H1 (cell line): ENCODE measurements around the gene COL12A1. TPM values are rescaled to one million over a fixed set of nuclear protein-coding genes. Genes with fewer than 3 reads are reported as not detected.

Source experiments
- CTCF ChIA-PET: fragments of 300-600 bp; sonication (Branson Sonifier 250); formaldehyde crosslinking; loops from one replicate; lab custom pipeline; 2021; ENCODE audit not compliant: partially characterized antibody; lab: Charles Lee
- POLR2A ChIA-PET: fragments of 300-600 bp; sonication (Branson Sonifier 250); formaldehyde crosslinking; loops from one replicate; lab custom pipeline; 2021; ENCODE audit warnings: inconsistent platforms; ENCODE audit not compliant: partially characterized antibody; lab: Charles Lee
- DNase-seq, 2 experiments: peaks; one replicate each; pipeline versions ENCODE4 v3.0.0 to v3.0.0-alpha.2; 2010 to 2022; ENCODE audit warnings: low spot score in 2 of 2, low read depth in 1 of 2, mixed read lengths in 1 of 2
- FAIRE-seq: peaks from 2 replicates; lab custom pipeline; 2011; peaks lifted over from hg19 to GRCh38; lab: Jason Lieb, UNC
- H2AFZ ChIP-seq: 2 replicates; pipeline ENCODE4 v1.8.1; 2012; ENCODE audit warnings: low read length, inconsistent platforms
- H2AK5ac ChIP-seq: 2 replicates; pipeline ENCODE4 v1.6.1; 2013; ENCODE audit warnings: low read depth, low read length
- H2BK120ac ChIP-seq: replicated peaks from 2 replicates; pipeline ENCODE3; 2013; ENCODE audit warnings: low read depth, low read length, inconsistent platforms
- H2BK12ac ChIP-seq: 2 replicates; pipeline ENCODE4 v1.6.1; 2013; ENCODE audit warnings: low read depth, low read length
- H2BK15ac ChIP-seq: 2 replicates; pipeline ENCODE4 v1.6.1; 2013; ENCODE audit warnings: low read length
- H2BK20ac ChIP-seq: 2 replicates; pipeline ENCODE4 v1.6.1; 2013; ENCODE audit warnings: low read length
- H2BK5ac ChIP-seq: 2 replicates; pipeline ENCODE4 v1.6.1; 2013; ENCODE audit warnings: low read depth, low read length
- H3K14ac ChIP-seq: 2 replicates; pipeline ENCODE4 v1.6.1; 2013; ENCODE audit warnings: inconsistent platforms; ENCODE audit not compliant: insufficient read length
- H3K18ac ChIP-seq: 2 replicates; pipeline ENCODE4 v1.6.1; 2013; ENCODE audit warnings: low read length; ENCODE audit errors: extremely low read depth
- H3K23ac ChIP-seq: 2 replicates; pipeline ENCODE4 v1.6.1; 2013; ENCODE audit warnings: inconsistent platforms; ENCODE audit not compliant: insufficient read length
- H3K23me2 ChIP-seq: 2 replicates; pipeline ENCODE4 v1.6.1; 2013; ENCODE audit warnings: low read depth, low read length
- H3K27ac ChIP-seq: 2 replicates; pipeline ENCODE4 v1.6.1; 2011; ENCODE audit warnings: low read depth, low read length, inconsistent platforms
- H3K27me3 ChIP-seq, 4 experiments: replicated peaks in 1 of 4; 1 replicate in 1 of 4; 2 replicates in 3 of 4; pipeline versions ENCODE4 v1.6.1 to v1.8.1; 2011 to 2013; ENCODE audit warnings: low read length in 3 of 4, mild to moderate bottlenecking in 3 of 4, inconsistent platforms in 2 of 4, mixed read lengths in 2 of 4, moderate library complexity in 1 of 4; ENCODE audit not compliant: control insufficient read depth in 3 of 4, insufficient read depth in 3 of 4; ENCODE audit errors: extremely low read depth in 1 of 4
- H3K36me3 ChIP-seq, 4 experiments: 2 replicates each; pipeline versions ENCODE4 v1.6.1 to v1.8.1; 2011 to 2013; ENCODE audit warnings: mild to moderate bottlenecking in 4 of 4, low read length in 3 of 4, moderate library complexity in 2 of 4, control low read depth in 1 of 4, inconsistent platforms in 1 of 4; ENCODE audit not compliant: insufficient read depth in 4 of 4, control insufficient read depth in 2 of 4
- H3K4ac ChIP-seq: replicated peaks from 2 replicates; pipeline ENCODE3; 2013; ENCODE audit warnings: low read length, low read depth, mixed read lengths, inconsistent platforms; ENCODE audit not compliant: insufficient read length
- H3K4me1 ChIP-seq, 4 experiments: replicated peaks in 1 of 4; 1 replicate in 1 of 4; 2 replicates in 3 of 4; pipeline versions ENCODE4 v1.6.1 to v1.8.1; 2011 to 2013; ENCODE audit warnings: low read length in 3 of 4, inconsistent platforms in 2 of 4, mixed read lengths in 1 of 4; ENCODE audit not compliant: insufficient read depth in 4 of 4, control insufficient read depth in 3 of 4
- H3K4me2 ChIP-seq, 2 experiments: 2 replicates each; pipeline versions ENCODE4 v1.6.1 to v1.8.1; 2011 to 2013; ENCODE audit warnings: low read depth in 2 of 2, low read length in 2 of 2, control low read depth in 1 of 2, inconsistent platforms in 1 of 2, mild to moderate bottlenecking in 1 of 2; ENCODE audit not compliant: insufficient read depth in 1 of 2
- H3K4me3 ChIP-seq, 4 experiments: fragments of 200-600, 300-600 bp in 1 of 4; sonication (generic), shearing (Covaris generic), sonication (Bioruptor Twin) in 1 of 4; 2 replicates each; pipeline versions ENCODE4 v1.5.1 to v1.8.1; 2011 to 2016; ENCODE audit warnings: low read length in 4 of 4, low read depth in 3 of 4, control low read depth in 2 of 4, inconsistent platforms in 2 of 4, mild to moderate bottlenecking in 2 of 4, mixed read lengths in 1 of 4, moderate library complexity in 1 of 4; ENCODE audit not compliant: insufficient read depth in 2 of 4; ENCODE audit errors: extremely low read depth in 1 of 4
- H3K56ac ChIP-seq: replicated peaks from 2 replicates; pipeline ENCODE3; 2013; ENCODE audit warnings: low read depth, mild to moderate bottlenecking, mixed read lengths, low read length, inconsistent platforms; ENCODE audit not compliant: insufficient read length
- H3K79me1 ChIP-seq: 2 replicates; pipeline ENCODE4 v1.6.1; 2013; ENCODE audit warnings: low read depth, low read length, control low read depth
- H3K79me2 ChIP-seq, 2 experiments: 2 replicates each; pipeline versions ENCODE4 v1.6.1 to v1.8.1; 2012 to 2013; ENCODE audit warnings: low read length in 2 of 2, mild to moderate bottlenecking in 2 of 2, inconsistent platforms in 1 of 2; ENCODE audit not compliant: insufficient read depth in 2 of 2, control insufficient read depth in 1 of 2
- H3K9ac ChIP-seq, 4 experiments: replicated peaks in 1 of 4; 1 replicate in 1 of 4; 2 replicates in 3 of 4; pipeline versions ENCODE4 v1.6.1 to v1.8.1; 2011 to 2013; ENCODE audit warnings: low read depth in 3 of 4, low read length in 3 of 4, control low read depth in 2 of 4, mild to moderate bottlenecking in 2 of 4, moderate library complexity in 2 of 4, inconsistent platforms in 1 of 4; ENCODE audit errors: extremely low read depth in 1 of 4
- H3K9me3 ChIP-seq, 2 experiments: 2 replicates each; pipeline versions ENCODE4 v1.6.1 to v1.8.1; 2012 to 2013; ENCODE audit warnings: mild to moderate bottlenecking in 2 of 2, moderate library complexity in 2 of 2, control low read depth in 1 of 2, inconsistent platforms in 1 of 2, low read depth in 1 of 2, low read length in 1 of 2, mixed read lengths in 1 of 2; ENCODE audit not compliant: insufficient read depth in 2 of 2
- H4K20me1 ChIP-seq, 2 experiments: replicated peaks in 1 of 2; 2 replicates each; pipeline versions ENCODE3 to v1.8.1; 2011 to 2013; ENCODE audit warnings: inconsistent platforms in 2 of 2, low read length in 2 of 2, mild to moderate bottlenecking in 1 of 2; ENCODE audit not compliant: insufficient read depth in 2 of 2, control insufficient read depth in 1 of 2
- H4K5ac ChIP-seq: 2 replicates; pipeline ENCODE4 v1.6.1; 2013; ENCODE audit warnings: low read length, low read depth, mixed read lengths, inconsistent platforms; ENCODE audit not compliant: insufficient read length
- H4K8ac ChIP-seq: 2 replicates; pipeline ENCODE4 v1.8.0; 2013; ENCODE audit warnings: mild to moderate bottlenecking, moderate library complexity, low read length, inconsistent platforms; ENCODE audit not compliant: insufficient read depth; ENCODE audit errors: extremely low read depth
- H4K91ac ChIP-seq: replicated peaks from 2 replicates; pipeline ENCODE3; 2013; ENCODE audit warnings: low read length, mixed read lengths, inconsistent platforms; ENCODE audit not compliant: insufficient read length
- CBX8 ChIP-seq: fragments of 300-800, 300-1000 bp; sonication (generic); IDR thresholded peaks from 2 replicates; pipeline ENCODE4 v1.7.1; 2016; ENCODE audit warnings: low read depth, low read length, borderline replicate concordance
- CHD1 ChIP-seq: IDR thresholded peaks from 2 replicates; pipeline ENCODE4 v1.6.1; 2012; ENCODE audit warnings: low read depth, low read length, improper control_type of control experiment
- EGR1 ChIP-seq: IDR thresholded peaks from 2 replicates; pipeline ENCODE4 v1.6.1; 2011; ENCODE audit warnings: low read depth, low read length, borderline replicate concordance
- JUN ChIP-seq: IDR thresholded peaks from 2 replicates; pipeline ENCODE4 v1.6.1; 2011; ENCODE audit warnings: low read depth, mild to moderate bottlenecking, improper control_type of control experiment, low read length
- KDM5A ChIP-seq: fragments of 200-600 bp; IDR thresholded peaks from 2 replicates; pipeline ENCODE4 v1.7.1; 2012; ENCODE audit warnings: mild to moderate bottlenecking, low read length, inconsistent platforms, mixed read lengths
- RBBP5 ChIP-seq: IDR thresholded peaks from 2 replicates; pipeline ENCODE4 v1.7.1; 2012; ENCODE audit warnings: low read depth, mild to moderate bottlenecking, inconsistent platforms, low read length, moderate library complexity, borderline replicate concordance
- RXRA ChIP-seq: IDR thresholded peaks from 2 replicates; pipeline ENCODE4 v1.6.1; 2011; ENCODE audit warnings: low read depth, mild to moderate bottlenecking, low read length, moderate library complexity; ENCODE audit not compliant: insufficient read depth
- WGBS, 2 experiments: shearing (Covaris generic) in 1 of 2; methylation state at CpG; one replicate each; pipeline versions ENCODE4 v1.1.6 to v1.1.7; 2013 to 2015; ENCODE audit warnings: low lambda C conversion rate in 2 of 2, mixed read lengths in 2 of 2, inconsistent platforms in 1 of 2, low coverage in 1 of 2, missing lambda C conversion rate in 1 of 2; ENCODE audit not compliant: insufficient replicate concordance in 2 of 2, insufficient coverage in 1 of 2, insufficient read length in 1 of 2; ENCODE audit errors: extremely low coverage in 1 of 2, missing lambda C conversion rate in 1 of 2; 5-methylcytosine and 5-hydroxymethylcytosine counted together
- polyA plus RNA-seq, 7 experiments: library from polyadenylated mRNA; depleted of rRNA in 3 of 7; stranded (reverse) in 5 of 7; unstranded in 2 of 7; fragments of >200 nt in 5 of 7; fragments of 200-250 nt in 2 of 7; gene quantifications; 1 replicate in 5 of 7; 2 replicates in 1 of 7; 4 replicates in 1 of 7; pipeline versions ENCODE4 v1.2.1 to v1.2.3, GENCODE V29; 2011 to 2013; ENCODE audit warnings: missing spikeins in 2 of 7, mixed read lengths in 2 of 7
- total RNA-seq: library from RNA; stranded (reverse); fragmentation: NEBNext Ultra II Directional; extraction: Animal tissue kit (Norgen Biotek cat#: 25700); gene quantifications from 2 replicates; pipeline ENCODE4 v1.2.1, GENCODE V29; 2021

COL12A1 gene
- total and polyA plus RNA-seq, 2 of the 8 experiments (the other 6 are each of a cell fraction or from before 2014, with no cell fraction given), result 1.4 to 4.7 TPM

DNA sequence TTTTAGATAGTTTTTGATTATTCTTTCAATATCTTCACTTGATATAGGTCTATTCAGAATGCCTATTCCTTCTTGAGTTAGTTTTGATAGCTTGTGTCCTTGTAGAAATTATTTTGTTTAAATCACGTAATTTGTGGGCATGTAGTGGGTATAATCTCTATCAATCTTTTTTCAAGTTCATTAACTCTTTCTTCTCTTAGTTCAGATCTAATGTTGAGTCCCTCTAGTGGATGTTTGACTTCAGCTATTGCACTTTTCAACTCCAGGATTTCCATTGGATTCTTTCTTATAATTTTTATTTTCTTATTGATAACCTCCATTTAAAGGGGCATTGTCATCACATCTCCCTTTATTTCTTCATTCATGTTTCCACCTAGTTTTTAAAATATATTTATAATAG, 135.6 kb downstream of the COL12A1 start:
- H3K27me3 ChIP-seq, result no peaks in the 10 kb centered on the region
- no peak overlapping the region for H2BK20ac ChIP-seq
- H3K9ac ChIP-seq, result no peak overlapping the region
- H3K79me1 ChIP-seq, result no peaks in the 10 kb centered on the region
- H3K4me3 ChIP-seq, result no peak overlapping the region
- no peak overlapping the region for H3K56ac ChIP-seq
- no peak for FAIRE-seq
- no peak overlapping the region for H3K18ac ChIP-seq
- H3K4ac ChIP-seq, result no peak overlapping the region
- H3K4me1 ChIP-seq, result peaks cover 0 to 3% (median 2%) of the 10 kb centered on the region in 4 experiments; a peak in 2 of 7 replicates
- WGBS, 2 experiments, result 88% methylated on average over 1 of the region's 1 CpG; no CpG with 5 or more reads in 1 of the 2 experiments
- H3K23me2 ChIP-seq, result no peaks in the 10 kb centered on the region
- DNase-seq, result no peak
- H3K14ac ChIP-seq, result no peak overlapping the region
- H3K23ac ChIP-seq, result no peak overlapping the region
- no peaks in the 10 kb centered on the region for H3K36me3 ChIP-seq
- H3K9me3 ChIP-seq, result no peaks in the 10 kb centered on the region
- CTCF ChIA-PET, result interaction anchor here (0.8 to 1.5 kb wide), 3 partner anchors 9 to 114 kb away, joined by 3 to 5 read pairs (median 3); no protein-coding TSS in a partner anchor
- H4K20me1 ChIP-seq, result no peaks in the 10 kb centered on the region
- H4K8ac ChIP-seq, result no peak overlapping the region
- no peak overlapping the region for H2BK12ac ChIP-seq
- H3K4me2 ChIP-seq, result no peak overlapping the region
- no peak overlapping the region for H2BK15ac ChIP-seq
- POLR2A ChIA-PET, result no interaction called here
- no peaks in the 10 kb centered on the region for H3K79me2 ChIP-seq
- no peak overlapping the region for H2BK5ac ChIP-seq
- no peak overlapping the region for H2AK5ac ChIP-seq
- no peak overlapping the region for H2BK120ac ChIP-seq
- TF ChIP-seq CHD1 (no peak), RXRA (no peak), RBBP5 (no peak), EGR1 (no peak), JUN (no peak), KDM5A (no peak), CBX8 (no peak)
- H2AFZ ChIP-seq, result no peak overlapping the region
- H4K91ac ChIP-seq, result no peak overlapping the region
- H4K5ac ChIP-seq, result no peak overlapping the region
- H3K27ac ChIP-seq, result no peak overlapping the region
